HG03159 (cell line): ENCODE data around the gene C3orf33.
"Not testable (repeated sequence)": the region's sequence is repeated elsewhere in the genome, so short reads cannot be mapped to it uniquely, and the experiment has no call there.

Experiments
- ATAC-seq: cut with Tn5 transposase; IDR thresholded peaks from one replicate; pipeline ENCODE4 v1.9.1; 2021; ENCODE audit warnings: mild to moderate bottlenecking, moderate library complexity; ENCODE audit not compliant: unreplicated experiment

The C3orf33 gene, protein sequence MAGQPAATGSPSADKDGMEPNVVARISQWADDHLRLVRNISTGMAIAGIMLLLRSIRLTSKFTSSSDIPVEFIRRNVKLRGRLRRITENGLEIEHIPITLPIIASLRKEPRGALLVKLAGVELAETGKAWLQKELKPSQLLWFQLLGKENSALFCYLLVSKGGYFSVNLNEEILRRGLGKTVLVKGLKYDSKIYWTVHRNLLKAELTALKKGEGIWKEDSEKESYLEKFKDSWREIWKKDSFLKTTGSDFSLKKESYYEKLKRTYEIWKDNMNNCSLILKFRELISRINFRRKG

GRCh38 chr3:155805802-155806618 lies at the start of gene C3orf33:
Gene C3orf33 (minus strand): TSS chr3:155806278. CDS start chr3:155806252, 26 bp downstream.
- peak; percentile 96 for ATAC-seq

DNA sequence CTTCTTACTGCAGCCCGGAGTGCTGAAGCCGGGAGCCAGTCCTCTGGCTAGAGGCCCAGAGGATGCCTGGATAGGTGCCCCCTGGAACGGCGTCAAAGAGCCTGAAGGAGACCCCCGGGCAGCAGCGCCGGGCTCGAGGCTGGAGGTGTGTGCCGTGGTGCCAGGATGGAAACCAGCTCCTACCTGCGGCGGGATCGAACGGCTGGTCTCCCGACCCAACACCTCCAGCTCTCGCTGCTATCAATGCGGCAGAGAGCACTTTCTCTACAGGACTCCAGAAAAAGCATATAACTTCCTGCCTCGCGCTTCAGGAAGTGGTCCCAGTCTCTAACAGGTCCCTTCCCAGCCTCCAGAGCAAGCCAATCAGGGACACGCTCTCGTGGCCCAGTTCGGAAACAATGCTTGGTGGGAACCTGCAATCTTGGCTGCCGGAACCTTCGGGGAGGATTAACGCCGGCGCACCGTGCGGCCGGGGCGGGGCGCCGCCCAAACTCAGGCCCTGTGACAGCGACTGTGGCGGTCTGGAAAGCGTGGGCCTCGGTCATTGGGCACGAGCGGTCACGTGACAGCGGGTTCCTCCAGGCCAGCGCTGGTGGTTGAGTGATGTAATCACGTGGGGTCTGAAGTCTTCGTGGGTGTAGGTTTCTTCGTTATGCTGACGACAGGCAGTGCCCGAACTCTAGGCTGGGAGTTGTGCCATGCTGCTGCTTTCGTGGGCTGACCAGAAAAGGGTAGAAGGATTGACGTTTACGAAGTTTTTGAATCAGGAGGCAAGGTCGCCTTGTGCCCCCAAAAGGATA lies 48.3 kb upstream of the C3orf33 start, which contains the start of gene SLC33A1:
Gene SLC33A1 (minus strand): TSS at position 287 of the 800 bp plus-strand sequence. CDS start 430 bp downstream, outside the sequence.
- peak; percentile 94 for ATAC-seq

GRCh38 chr3:155853214-155854140 lies 47.4 kb upstream of the C3orf33 start:
- ATAC-seq, result peak; percentile 14

DNA sequence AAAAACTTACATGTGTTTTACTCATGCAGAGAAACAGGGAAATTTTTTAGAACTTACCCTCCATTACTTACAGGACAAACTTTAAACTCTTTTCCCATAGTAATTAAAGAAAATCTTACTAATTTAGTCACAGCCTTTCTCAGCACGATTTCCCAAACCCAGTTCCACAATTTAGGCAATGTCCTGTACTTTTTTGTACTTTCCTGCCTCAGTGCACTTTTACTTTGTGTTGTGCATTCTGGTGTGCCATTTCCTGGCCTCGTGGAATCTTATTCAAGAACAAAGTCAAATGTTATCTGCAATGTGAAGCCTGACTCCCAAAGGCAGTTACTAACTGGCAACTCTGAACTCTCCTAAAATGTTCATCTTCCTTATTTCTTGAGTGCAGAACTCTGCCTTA lies 46.3 kb upstream of the C3orf33 start:
- no peak for ATAC-seq

DNA sequence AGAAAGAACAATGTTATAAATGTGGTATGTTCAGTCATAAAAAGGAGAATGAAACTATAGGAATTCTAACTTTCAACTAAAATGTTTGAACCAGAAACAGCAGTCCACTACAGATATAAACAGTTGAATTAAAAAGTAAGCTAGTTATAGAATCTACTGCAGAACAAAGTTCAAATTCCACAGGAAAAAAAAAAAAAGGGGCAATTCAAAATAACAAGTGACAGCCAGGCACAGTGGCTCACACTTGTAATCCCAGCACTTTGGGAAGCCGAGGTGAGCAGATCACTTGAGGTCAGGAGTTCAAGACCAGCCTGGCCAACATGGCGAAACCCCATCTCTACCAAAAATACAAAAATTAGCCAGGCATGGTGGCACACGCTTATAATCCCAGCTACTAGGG lies 43.3 kb upstream of the C3orf33 start:
- not testable (repeated sequence) for ATAC-seq

- ATAC-seq, result no peak
These were observed 41.9 kb upstream of the C3orf33 start for GRCh38 chr3:155847993-155848392.

GRCh38 chr3:155846119-155846518 lies 40.0 kb upstream of the C3orf33 start:
- no peak for ATAC-seq

DNA sequence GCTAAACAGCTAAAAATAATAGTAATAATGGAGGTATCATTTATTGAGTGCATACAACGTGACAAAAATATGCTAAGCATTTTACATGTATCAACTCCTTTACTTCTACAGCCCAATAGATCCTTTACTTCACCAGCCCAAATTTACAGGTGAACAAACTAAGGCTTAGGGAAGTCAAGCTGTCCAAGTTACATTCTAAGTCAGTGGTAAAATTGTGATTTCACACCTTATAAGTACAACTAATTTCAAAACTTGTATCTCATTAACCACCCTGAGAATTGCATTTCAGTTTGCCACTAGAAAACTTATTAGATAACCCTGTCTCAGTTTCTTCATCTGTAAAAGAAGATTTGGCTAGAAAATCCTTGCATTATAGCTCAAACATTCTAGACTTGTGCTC lies 37.5 kb upstream of the C3orf33 start:
- no peak for ATAC-seq

- no peak for ATAC-seq
These were observed 29.4 kb upstream of the C3orf33 start for GRCh38 chr3:155835341-155836071.

- ATAC-seq, result not testable (repeated sequence)
These were observed 22.5 kb upstream of the C3orf33 start for GRCh38 chr3:155828490-155829098.

DNA sequence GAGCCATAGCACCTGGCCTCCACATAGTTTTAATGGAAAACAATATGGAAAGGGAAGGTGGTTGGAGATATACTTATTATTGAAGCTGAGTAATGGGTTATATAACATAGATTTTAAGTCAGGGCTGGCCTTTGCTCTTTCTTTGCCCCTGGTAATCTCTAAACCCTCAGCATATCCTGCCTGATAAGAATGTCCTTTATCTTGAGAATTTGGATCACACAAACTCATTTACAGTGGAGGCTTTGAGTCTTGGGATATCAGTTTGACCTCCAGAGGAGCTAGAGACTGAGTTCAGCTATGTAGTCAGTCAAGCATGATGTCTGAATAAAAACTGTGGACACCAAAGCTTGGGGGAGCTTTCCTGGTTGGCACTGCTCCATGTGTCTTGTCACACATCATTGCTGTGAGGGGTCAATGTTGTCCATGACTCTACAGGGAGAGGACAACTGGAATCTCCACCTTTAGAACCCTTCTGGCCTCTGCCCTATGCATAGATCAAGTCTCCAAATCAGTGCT lies 9.0 kb upstream of the C3orf33 start:
- no peak for ATAC-seq

DNA sequence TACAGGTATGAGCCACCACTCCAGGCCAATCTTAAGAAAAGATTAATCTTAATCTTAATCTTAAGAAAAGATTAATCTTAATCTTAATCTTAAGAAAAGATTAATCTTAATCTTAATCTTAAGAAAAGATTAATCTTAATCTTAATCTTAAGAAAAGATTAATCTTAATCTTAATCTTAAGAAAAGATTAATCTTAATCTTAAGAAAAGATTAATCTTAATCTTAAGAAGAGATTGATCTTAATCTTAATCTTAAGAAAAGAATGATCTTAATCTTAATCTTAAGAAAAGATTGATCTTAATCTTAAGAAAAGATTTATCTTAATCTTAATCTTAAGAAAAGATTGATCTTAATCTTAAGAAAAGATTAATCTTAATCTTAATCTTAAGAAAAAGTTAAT lies 7.1 kb upstream of the C3orf33 start:
- ATAC-seq, result not testable (repeated sequence)

DNA sequence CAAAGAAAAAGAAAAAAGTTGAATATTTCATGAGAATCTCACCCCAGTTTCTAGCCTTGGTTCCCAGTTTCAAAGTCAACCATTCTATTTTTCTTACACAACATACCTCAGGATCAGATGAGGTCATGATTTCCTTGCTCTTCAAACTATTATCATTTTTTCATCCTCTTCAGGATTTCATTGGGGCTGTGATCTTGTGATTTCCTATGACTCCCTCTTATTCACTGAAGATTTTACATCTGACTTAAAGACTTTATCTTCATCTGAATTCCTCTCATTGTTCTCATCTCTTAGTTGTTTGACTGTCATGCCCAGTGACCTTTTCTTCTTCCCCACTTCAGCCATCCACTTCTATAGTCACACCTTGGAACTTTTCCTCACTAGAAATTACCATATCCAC lies 3.1 kb upstream of the C3orf33 start:
- no peak for ATAC-seq

GRCh38 chr3:155807823-155808222 lies 1.7 kb upstream of the C3orf33 start:
- no peak for ATAC-seq

GRCh38 chr3:155805204-155805801 lies 775 bp downstream of the C3orf33 start:
- ATAC-seq, result no peak

- ATAC-seq, result no peak
These were observed 1.8 kb downstream of the C3orf33 start for GRCh38 chr3:155804323-155804722.

DNA sequence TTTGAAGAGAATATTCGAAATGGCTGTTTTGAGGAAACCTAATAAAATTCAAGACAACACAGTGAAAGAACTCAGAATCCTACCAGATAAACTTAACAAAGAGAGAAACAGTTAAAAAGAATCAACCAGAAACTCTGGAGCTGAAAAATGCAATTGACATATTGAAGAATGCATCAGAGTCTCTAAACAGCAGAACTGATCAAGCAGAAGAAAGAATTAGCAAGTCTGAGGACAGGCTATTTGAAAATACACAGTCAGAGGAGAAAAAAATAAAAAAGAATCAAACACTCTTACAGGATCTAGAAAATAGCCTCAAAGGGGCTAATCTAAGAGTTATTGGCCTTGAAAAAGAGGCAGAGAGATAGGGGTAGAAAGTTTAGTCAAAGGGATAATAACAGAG lies 13.5 kb downstream of the C3orf33 start:
- no peak for ATAC-seq

DNA sequence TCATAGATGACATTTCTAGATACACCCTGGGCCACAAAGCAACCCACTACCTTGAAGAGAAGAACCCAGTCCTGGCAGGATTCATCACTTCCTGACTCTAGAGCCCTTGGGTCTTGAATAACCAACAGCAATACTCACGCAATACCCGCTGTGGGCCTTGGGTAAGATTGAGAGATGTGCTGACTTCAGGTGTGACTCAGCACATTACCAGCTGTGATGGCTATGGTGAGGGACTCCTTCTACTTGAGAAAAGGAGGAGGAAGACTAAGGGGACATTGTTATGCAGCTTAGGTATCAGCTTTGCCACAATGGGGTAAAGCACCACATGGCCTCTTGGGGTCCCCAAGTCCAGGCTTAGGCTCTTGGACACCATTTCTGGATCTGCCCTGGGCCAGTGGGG lies 14.9 kb downstream of the C3orf33 start:
- no peak for ATAC-seq
